GM10266 (cell line): Measurements from ENCODE around the gene AXDND1.
"Not testable (repeated sequence)": the region's sequence is repeated elsewhere in the genome, so short reads cannot be mapped to it uniquely, and the experiment has no call there.

ENCODE experiments used
- DNase-seq: peaks from one replicate; pipeline ENCODE4 v3.0.0; 2012; ENCODE audit errors: extremely low spot score
- TF ChIP-seq, protein P1 (sequence below): IDR thresholded peaks from 2 replicates; pipeline ENCODE4 v1.5.1; 2012; ENCODE audit warnings: mild to moderate bottlenecking, low read depth; ENCODE audit not compliant: control insufficient read depth, insufficient read depth; ENCODE audit errors: missing control alignments

The AXDND1 gene

DNA sequence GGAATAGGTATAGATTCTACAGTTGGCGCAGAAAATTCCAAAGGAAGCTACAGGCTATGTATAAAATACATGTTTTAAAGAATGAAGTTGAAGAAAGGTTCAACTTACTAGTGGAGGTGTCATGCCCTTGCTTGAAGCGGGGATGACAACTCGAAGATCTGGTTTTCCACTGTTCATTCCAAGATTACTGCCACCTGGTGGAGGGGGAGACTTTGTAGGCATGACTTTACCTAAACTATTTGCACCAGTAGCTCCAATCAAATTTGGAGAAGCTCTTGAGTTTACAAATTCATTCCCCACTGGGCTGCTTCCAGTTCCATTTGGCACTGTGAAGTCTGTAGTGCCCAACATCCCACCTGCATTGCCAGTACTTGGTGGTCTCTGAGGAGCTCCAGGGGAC is 81.7 kb downstream of the AXDND1 start:
- no peak for DNase-seq
- TF ChIP-seq, protein P1, sequence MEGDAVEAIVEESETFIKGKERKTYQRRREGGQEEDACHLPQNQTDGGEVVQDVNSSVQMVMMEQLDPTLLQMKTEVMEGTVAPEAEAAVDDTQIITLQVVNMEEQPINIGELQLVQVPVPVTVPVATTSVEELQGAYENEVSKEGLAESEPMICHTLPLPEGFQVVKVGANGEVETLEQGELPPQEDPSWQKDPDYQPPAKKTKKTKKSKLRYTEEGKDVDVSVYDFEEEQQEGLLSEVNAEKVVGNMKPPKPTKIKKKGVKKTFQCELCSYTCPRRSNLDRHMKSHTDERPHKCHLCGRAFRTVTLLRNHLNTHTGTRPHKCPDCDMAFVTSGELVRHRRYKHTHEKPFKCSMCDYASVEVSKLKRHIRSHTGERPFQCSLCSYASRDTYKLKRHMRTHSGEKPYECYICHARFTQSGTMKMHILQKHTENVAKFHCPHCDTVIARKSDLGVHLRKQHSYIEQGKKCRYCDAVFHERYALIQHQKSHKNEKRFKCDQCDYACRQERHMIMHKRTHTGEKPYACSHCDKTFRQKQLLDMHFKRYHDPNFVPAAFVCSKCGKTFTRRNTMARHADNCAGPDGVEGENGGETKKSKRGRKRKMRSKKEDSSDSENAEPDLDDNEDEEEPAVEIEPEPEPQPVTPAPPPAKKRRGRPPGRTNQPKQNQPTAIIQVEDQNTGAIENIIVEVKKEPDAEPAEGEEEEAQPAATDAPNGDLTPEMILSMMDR: peak; percentile 28

- TF ChIP-seq, protein P1: no peak
- DNase-seq: no peak
Observed at GRCh38 chr1:179448437-179449149, 82.8 kb downstream of the AXDND1 start.

- not testable (repeated sequence) for DNase-seq
Observed at GRCh38 chr1:179459606-179460206, 93.9 kb downstream of the AXDND1 start.

- not testable (repeated sequence) for DNase-seq
Observed at GRCh38 chr1:179465661-179466060, 99.9 kb downstream of the AXDND1 start.

GRCh38 chr1:179474713-179475112 is 108.9 kb downstream of the AXDND1 start:
- DNase-seq: no peak
- TF ChIP-seq, protein P1: no peak

DNA sequence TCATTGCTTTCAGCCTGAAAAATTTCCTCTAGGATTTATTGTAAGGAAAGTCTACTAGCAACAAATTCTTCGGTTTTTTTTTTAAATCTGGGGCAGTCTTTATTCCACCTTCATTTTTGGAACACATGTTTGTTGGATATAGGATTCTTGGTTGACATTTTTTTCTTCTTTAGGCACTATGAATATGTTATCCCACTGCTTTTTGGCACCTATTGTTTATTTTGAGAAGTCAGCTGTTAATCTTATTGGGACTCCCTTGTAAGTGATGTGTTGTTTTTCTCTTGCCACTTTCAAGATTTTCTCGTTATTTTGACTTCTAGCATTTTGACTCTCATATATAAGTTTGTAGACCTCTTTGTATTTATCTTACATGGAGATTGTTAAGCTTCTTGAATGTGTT is 110.7 kb downstream of the AXDND1 start:
- TF ChIP-seq, protein P1: no peak
- DNase-seq: no peak

DNA sequence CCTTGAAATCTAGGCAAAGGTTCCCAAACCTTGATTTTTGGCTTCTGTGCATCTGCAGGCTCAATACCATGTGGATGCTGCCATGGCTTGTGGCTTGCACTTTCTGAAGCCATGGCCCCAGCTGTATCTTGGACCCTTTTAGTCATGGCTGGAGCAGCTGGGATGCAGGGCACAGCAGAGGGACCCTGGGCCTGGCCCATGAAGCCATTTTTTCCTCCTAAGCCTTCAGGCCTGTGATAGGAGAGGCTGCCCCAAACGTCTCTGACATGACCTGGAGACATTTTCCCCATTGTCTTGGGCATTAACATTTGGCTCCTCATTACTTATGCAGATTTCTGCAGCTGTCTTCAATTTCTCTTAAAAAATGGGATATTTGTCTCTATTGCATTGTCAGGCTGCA is 112.6 kb downstream of the AXDND1 start:
- DNase-seq: no peak
- TF ChIP-seq, protein P1: no peak

DNA sequence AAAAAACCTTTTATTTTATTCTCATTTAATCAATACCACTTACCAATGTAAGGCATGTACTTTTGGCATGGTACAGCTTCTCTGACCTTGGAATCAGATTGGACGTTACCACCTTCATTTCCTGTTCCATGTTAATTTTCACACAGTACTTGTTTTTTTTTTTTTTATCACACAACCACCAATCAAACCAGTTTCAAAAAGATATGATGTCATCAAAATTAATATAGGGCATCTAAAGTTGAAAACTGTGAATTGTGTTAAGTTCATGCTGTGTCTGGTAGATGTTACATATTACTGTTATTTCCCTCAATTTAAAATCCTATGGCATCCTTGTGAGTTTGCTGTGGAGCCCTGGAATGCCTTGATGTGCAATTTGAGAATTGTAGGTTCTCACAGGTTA is 124.8 kb downstream of the AXDND1 start:
- TF ChIP-seq, protein P1: no peak
- no peak for DNase-seq
